Measurements from ENCODE around the gene SLC2A1.

The SLC2A1 gene

DNA sequence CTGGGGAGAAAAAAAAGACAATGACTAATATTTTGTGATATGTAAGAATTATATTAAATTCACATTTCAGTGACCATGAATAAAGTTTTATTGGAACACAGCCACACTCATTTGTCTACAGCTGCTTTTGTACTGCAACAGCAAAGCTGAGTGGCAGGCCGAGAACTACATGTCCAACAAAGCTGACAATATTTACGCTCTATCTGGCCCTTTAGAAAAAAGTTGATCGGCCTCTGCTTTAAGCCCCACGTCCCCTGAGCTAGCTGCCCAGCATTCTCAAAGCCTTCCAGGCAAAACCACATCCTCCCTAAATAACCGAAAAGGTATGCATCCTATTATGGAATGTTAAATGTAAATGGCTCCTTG, 8.6 kb downstream of the SLC2A1 start:
- TF ChIP-seq, protein P1, sequence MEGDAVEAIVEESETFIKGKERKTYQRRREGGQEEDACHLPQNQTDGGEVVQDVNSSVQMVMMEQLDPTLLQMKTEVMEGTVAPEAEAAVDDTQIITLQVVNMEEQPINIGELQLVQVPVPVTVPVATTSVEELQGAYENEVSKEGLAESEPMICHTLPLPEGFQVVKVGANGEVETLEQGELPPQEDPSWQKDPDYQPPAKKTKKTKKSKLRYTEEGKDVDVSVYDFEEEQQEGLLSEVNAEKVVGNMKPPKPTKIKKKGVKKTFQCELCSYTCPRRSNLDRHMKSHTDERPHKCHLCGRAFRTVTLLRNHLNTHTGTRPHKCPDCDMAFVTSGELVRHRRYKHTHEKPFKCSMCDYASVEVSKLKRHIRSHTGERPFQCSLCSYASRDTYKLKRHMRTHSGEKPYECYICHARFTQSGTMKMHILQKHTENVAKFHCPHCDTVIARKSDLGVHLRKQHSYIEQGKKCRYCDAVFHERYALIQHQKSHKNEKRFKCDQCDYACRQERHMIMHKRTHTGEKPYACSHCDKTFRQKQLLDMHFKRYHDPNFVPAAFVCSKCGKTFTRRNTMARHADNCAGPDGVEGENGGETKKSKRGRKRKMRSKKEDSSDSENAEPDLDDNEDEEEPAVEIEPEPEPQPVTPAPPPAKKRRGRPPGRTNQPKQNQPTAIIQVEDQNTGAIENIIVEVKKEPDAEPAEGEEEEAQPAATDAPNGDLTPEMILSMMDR (IDR thresholded peaks at IDR 0.05; ENCODE audit: low read depth, low read length) = no peak
- DNase-seq (ENCODE audit: extremely low read depth, low read depth) = no peak

DNA sequence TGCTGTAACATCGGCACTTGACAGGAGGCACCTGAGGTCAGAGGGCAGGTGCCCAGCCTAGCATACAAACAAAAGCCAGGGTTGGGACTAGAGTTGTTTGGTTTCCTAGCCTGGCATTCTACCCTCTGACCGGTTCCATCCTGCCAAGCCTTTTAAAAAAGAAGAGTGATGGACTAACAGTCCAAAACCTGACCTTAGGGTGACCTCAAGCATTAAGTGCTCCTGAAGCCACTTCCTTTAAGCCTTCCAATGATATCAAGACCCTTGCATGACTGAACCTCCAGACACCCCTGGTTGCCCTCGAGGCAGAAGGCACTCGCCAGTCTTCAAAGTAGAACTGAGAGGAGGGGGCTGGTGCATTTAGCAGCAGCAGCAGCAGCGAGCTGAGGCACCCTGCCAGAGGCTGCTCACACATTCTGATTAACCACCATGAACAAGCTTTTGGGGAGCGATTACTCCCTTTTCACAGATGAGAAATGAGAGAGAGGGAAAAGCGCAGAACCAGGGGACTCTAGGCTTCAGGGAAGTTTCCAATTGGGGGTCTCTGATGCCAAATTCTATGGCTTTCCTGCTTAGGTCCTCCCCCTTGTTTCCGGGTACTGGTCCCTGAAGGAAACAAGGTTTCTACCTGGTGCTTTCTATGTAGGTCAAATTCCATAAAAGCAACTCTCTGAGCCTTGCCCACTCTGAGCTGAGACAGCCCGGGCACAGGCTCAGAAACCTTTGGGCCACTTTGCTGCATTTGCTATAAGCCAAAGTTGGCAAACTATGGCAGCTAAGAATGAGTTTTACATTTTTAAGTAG, 9.2 kb downstream of the SLC2A1 start:
- no peak for DNase-seq (ENCODE audit: extremely low read depth, low read depth)

GRCh38 chr1:42947965-42948732, 10.5 kb downstream of the SLC2A1 start:
- no peak for DNase-seq (ENCODE audit: extremely low read depth, low read depth)
- TF ChIP-seq, protein P1 (IDR thresholded peaks at IDR 0.05; ENCODE audit: low read depth, low read length) = no peak

More for the DNA sequence above, 9.2 kb downstream of the SLC2A1 start:
- TF ChIP-seq, protein P1 (IDR thresholded peaks at IDR 0.05; ENCODE audit: low read depth, low read length) = no peak

GRCh38 chr1:42947117-42947516, 11.6 kb downstream of the SLC2A1 start:
- TF ChIP-seq, protein P1 (IDR thresholded peaks at IDR 0.05; ENCODE audit: low read depth, low read length) = no peak
- DNase-seq (ENCODE audit: extremely low read depth, low read depth) = no peak

GRCh38 chr1:42946120-42946898, 12.4 kb downstream of the SLC2A1 start:
- no peak for DNase-seq (ENCODE audit: extremely low read depth, low read depth)
- TF ChIP-seq, protein P1 (IDR thresholded peaks at IDR 0.05; ENCODE audit: low read depth, low read length) = no peak

- DNase-seq (ENCODE audit: extremely low read depth, low read depth) = no peak
Measured at GRCh38 chr1:42945164-42945563, 13.5 kb downstream of the SLC2A1 start.

More at GRCh38 chr1:42945164-42945563, 13.5 kb downstream of the SLC2A1 start:
- TF ChIP-seq, protein P1 (IDR thresholded peaks at IDR 0.05; ENCODE audit: low read depth, low read length) = no peak
